ENCODE data around the gene SIRT7.
"Not testable (repeated sequence)": the region's sequence is repeated elsewhere in the genome, so short reads cannot be mapped to it uniquely, and the experiment has no call there.

SIRT7 gene

DNA sequence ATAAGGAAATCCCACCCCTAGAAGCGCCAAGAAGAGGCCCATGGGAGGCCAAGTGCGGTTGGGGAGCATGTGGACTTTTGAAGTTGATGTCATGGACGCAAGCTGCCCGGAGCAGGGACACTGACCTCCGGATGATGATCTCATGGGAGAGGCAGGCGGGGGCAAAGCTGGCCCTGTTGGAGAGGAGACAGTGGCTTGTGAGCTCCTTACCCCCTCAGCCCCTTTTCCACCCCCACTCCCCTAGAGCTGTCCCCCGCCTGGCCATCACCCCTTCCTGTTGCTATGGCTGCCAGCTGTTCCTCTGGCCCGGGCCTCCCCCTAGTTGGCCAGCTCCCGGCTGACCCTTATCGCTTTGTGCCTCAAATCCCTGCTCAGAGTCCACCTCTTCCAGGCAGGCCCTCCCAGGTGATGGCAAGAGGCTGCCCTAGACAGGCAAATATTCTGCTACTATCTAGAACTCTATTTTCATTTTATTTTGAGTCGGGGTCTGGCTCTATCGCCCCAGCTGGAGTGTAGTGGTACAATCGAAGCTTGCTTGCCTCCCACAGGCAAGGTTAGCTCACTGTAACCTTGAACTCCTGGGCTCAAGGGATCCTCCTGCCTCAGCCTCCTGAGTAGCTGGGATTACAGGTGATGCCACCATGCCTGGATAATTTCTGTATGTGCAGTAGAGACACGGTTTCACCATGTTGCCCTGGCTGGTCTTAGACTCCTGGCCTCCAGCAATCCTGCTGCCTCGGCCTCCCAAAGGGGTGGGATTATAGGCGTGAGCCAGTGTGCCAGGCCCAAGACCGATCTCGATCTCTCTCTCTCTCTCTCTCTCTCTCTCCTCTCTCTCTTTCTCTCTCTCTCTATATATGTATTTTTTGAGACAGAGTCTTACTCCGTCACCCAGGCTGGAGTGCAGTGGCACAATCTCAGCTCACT is 36.4 kb upstream of the SIRT7 start:
- DNase-seq (ENCODE audit: low read depth in 2 of 2): no peak

- not testable (repeated sequence) for DNase-seq (ENCODE audit: low read depth in 2 of 2)
Measured at GRCh38 chr17:81953443-81953842, 35.5 kb upstream of the SIRT7 start.

DNA sequence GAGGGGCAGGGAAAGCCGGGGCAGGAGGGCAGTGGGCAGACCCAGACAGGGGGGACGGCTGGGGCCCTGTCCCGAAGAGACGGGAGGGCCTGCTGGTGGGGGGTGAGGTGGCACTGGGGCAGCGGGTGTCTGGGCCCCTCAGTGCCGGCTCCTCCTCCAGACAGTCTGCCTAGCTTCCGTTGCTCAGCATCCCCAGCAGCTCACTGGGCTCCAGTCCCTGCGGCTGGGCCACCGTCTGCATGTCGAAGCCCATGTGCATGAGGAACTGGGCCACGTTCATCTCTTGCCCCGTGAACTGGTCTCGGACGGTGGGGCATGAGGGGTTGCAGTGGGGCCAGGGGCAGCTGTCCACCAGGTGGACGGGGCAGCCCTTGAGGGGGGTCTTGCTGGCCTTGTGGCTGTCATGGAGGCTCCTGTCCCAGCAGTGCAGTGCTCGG is 34.8 kb upstream of the SIRT7 start:
- no peak for DNase-seq (ENCODE audit: low read depth in 2 of 2)

DNA sequence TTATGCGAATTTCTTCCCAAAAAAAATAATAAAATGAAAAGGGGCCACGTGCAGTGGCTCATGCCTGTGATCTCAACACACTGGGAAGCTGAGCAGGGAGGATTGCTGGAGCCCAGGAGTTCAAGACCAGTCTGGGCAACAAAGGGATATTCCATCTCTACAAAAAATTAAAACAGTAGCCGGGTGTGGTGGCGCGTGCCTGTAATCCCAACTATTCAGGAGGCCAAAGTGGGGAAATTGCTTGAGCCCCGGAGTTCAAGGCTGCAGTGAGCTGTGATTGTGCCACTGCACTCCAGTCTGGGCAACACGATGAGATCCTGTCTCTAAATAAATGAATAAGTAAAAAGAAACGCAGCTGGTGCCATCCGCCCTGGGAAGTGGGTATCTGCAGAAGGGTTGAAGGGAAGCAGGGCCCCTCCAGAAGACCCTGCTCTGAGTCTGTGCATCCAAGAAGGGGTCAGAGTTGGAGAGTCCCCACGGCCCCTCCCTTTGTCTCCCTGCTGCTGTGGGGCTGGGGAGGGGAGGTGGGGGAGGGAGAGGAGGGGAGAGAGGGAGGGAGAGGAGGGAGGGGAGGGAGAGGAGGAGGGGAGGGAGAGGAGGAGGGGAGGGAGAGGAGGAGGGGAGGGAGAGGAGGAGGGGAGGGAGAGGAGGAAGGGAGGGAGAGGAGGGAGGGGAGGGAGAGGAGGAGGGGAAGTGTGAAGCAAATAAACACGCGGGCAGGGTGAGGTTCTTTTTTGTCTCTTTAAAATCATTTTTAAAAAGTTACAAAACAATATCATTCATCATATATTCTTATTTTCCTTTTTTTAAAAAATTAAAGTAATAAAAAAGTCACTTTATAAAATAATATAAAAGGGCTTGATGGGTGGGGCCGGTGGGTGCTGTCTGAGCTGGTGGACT is 34.1 kb upstream of the SIRT7 start:
- no peak for DNase-seq (ENCODE audit: low read depth in 2 of 2)

GRCh38 chr17:81950501-81950900 is 32.5 kb upstream of the SIRT7 start:
- no peak for DNase-seq (ENCODE audit: low read depth in 2 of 2)

- DNase-seq (ENCODE audit: low read depth in 2 of 2): no peak
Measured at GRCh38 chr17:81948635-81949378, 30.8 kb upstream of the SIRT7 start.

DNA sequence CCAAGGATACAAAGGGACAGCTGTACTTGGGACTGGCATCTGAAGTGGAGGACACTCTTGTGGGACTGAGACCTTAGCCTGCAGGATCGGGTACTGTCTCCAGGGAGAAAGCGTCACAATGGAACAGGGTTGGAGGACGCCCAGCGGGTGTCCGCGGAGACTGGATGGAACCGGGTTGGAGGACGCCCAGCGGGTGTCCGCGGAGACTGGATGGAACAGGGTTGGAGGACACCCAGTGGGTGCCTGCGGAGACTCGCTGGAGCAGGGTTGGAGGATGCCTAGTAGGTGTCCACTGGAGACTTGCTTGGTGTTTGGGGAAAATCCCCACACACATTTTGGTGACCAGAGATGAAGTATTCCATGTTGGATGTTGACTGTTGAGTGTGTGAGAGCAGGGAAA is 29.2 kb upstream of the SIRT7 start, which contains the start of gene MYADML2:
TSS of gene MYADML2 (minus strand) at position 45 of the 400 bp plus-strand sequence. CDS start 5,492 bp downstream, outside the sequence.
- DNase-seq (ENCODE audit: low read depth in 2 of 2): no peak

DNA sequence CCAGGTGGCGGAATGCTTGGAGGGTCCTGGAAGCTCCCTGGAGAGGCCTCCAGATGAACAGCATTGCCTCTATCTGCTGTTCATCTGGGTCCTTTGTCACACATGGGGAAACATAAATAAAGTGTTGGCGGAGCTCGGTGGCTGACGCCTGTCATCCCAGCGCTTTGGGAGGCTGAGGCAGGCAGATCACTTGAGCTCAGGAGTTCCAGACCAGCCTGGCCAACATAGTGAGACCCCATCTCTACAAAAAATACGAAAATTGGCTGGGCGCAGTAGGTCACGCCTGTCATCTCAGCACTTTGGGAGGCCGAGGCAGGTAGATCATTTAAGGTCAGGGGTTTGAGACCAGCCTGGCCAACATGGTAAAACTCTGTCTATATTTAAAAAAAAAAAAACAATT is 26.9 kb upstream of the SIRT7 start:
- no peak for DNase-seq (ENCODE audit: low read depth in 2 of 2)

DNA sequence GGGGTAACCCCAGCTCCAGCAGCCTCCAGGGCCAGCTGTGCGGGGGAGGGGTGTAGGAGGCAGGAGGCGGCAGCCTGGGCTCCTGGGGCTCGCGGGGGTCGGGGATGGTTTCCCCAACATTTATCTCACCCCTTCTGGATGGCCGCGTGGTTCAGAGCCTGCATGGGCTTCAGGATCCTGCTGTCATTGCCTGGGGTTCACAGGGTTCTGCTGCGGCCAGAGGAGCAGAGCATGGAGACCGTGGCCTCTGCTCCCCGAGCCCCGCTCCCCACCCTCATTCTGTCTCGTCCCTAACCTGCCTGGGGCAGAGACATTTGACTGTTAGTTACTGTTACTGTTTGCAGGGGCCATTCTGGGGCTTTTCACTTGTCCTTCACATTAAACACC is 24.2 kb upstream of the SIRT7 start:
- DNase-seq (ENCODE audit: low read depth in 2 of 2): no peak

DNA sequence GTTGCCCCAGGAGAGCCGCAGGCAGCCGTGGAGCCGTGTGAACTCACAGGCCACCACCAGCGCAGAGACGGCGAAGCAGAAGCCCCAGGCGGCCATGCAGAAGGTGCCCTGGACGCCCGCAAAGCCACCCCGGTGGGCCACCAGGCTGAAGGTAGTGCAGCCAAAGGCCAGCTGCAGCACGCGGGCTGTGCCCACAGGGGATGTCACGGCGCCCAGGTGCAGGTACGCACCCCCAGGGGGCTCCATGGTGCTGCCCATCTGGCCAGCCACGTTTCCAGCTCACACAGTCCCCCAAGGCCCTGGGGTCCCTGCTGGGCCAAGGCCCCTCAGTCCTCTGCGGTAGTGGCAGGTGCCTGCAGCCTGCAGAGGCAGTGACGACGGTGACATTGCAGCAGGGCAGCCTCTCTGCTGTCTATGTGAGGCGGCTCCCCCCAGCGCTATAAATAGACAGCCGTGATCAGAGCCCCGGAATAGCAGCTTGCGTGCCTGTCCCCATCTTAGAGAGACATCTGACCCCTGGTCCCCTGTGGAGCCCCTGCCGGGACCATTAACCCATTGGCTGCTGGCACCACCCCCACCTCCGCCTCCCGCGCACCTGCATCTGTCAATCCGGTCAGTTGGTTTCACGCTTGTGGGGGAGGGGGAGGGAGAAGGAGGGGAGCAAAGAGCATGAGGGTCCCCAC is 23.6 kb upstream of the SIRT7 start:
- no peak for DNase-seq (ENCODE audit: low read depth in 2 of 2)

- no peak for DNase-seq (ENCODE audit: low read depth in 2 of 2)
Measured at GRCh38 chr17:81940538-81941483, 22.8 kb upstream of the SIRT7 start.

DNA sequence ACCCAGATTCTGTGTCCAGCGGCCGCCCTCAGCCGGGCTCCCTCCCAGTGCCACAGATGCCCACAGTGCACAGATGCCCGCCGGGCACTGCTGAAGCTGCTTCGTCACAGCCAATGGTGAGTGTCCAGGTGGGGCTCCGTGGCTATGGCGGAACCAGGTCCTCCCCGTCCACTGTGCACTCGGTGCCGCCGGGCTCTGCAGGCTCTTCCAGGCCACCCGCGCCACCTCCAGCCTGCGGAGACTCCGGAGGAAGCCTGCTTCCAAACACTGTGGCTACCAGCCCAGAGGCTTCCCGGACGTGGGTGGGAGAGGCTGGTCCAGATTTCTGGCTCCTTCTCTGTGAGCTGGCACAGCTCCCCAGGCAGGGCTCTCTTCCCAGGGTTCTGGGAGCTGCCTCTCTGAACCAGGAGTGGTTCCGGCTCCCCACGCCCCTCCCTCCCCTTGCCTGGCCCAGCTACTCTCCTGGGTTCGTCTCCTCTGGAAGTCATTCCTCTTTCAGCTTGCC is 22.0 kb upstream of the SIRT7 start:
- no peak for DNase-seq (ENCODE audit: low read depth in 2 of 2)

- DNase-seq (ENCODE audit: low read depth in 2 of 2): no peak
Measured at GRCh38 chr17:81939218-81939617, 21.2 kb upstream of the SIRT7 start.

DNA sequence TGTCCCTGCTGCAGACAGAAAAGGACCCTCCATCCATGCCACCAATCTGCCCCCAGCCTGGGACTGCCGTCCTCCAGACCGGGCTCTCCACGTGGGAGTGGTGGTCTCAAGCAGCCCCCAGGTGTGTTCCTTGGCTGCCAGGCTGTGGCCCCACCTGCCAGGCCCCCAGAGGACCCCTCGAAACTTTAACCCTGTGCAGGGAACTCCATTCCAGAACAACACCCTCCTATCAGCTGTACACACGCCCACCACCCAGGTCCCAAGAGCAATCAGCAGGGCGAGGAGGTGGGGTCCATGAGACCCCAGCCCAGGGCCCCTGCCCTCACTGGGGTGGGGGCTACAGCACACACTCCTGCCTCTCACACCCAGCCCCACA is 17.7 kb upstream of the SIRT7 start:
- DNase-seq (ENCODE audit: low read depth in 2 of 2): no peak

DNA sequence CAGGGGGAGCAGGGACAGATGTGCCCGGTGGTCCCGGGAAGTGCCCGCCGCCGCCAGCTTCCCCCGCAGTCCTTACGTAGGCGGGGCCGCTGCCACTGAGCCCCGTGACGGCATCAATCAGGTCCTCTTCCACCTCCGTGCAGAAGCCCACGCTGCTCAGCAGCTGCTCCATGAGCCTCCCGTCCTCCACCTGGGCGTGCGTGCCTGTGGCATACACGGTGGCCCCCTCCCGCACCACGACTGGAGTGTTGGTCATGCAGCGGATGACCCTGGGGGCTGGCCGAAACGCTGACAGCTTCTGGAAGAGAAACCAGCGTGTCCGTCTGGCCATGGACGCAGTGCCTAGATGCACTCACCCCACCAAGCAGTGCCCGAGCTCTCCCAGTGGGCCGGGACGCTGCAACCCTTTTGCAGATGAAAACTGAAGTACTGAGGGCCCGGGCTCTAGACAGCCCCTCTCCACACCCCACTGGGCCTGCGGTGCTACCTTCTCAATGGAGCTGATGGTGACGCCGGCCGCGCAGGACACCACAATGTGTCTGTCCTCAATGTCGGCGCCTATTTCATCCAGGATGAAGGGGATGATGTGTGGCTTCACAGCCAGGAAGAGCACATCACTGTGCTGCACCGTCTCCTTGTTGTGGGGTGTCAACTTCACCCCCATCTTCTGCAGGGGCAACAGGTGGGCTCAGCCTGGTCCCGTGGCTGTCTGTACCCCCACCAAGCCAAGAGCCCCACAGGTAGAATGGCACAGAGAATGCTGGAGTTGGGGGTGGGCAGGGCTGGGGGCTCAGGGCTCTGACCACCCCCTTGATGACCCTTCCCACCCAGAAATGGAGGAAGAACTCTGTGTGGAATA is 17.1 kb upstream of the SIRT7 start:
- no peak for DNase-seq (ENCODE audit: low read depth in 2 of 2)

DNA sequence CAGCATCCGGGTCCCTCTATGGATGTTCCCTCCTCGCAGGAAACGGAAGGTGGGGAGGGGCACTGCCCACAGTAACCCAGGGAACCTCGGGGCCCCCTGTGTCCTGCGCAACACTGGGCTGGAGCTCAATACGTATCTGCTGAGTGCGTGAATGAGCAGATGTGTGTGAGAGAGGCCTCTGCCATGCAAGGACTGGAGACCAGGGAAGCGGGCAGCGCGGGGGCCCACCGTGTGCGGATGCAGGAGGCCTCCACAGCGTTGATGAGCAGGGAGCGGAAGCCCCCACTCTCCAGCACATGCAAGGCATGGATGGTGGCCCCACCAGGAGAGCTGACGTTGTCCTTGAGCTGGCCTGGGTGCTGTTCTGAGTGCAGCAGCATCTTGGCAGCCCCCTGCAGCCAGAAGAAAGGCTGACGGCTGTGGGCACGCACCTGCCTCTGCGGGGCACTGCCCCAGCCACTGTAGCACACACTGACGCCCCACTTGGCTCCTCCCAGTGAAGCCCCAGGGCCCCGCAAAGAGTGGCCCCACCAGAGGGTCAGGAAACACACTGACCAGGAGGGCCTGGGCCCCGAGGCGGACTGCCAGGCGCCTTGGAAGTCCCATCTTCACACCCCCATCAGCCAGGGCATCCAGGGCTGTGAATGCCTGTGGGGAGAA is 16.3 kb upstream of the SIRT7 start:
- DNase-seq (ENCODE audit: low read depth in 2 of 2): no peak

DNA sequence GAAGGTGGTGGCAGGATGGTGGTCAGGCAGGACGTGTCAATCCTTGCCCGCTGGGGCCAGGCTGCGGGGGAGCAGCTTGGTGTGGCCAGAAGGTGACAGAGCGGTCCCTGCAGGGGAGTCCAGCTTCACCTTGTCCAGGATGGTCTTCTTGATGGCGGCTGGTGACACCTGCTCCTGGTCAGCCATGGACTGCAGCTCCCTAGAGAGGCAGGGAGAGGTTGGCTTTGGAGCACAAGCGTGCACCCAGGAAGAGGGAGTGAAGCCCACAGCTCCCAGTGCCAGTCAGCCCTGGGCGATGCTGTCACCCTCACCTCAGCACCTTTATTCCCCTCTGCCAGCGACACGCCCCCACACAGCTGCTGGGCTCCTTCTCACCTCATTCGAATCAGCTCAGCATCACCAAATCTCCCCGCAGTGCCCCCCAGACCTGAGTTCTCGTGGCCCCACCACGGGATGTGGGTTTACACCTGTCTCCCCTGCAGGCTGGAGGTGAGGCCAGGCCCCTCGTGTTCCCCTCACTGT is 15.3 kb upstream of the SIRT7 start:
- DNase-seq (ENCODE audit: low read depth in 2 of 2): no peak

GRCh38 chr17:81932333-81932983 is 14.5 kb upstream of the SIRT7 start:
- no peak for DNase-seq (ENCODE audit: low read depth in 2 of 2)
